Activated B cell treated with CpG ODN at 0.5 μM for 24 hours (primary cell): Measurements from ENCODE around the gene DAZ4. TPM values are rescaled to one million over a fixed set of nuclear protein-coding genes. Genes with fewer than 3 reads are reported as not detected.
"Not testable (repeated sequence)": the region's sequence is repeated elsewhere in the genome, so short reads cannot be mapped to it uniquely, and the experiment has no call there.

Experiments used
- ATAC-seq: fragments of 200-7000 bp; cut with Tn5 transposase; one replicate; pipeline ENCODE4 v1.10.0; 2021; ENCODE audit warnings: low read depth, mild to moderate bottlenecking, moderate library complexity
- CTCF ChIA-PET: fragments of 350-600 bp; sonication (Branson Sonifier 250); formaldehyde crosslinking; loops from one replicate; lab custom pipeline; 2021; ENCODE audit warnings: antibody characterized with exemption; lab: Charles Lee
- POLR2A ChIA-PET: fragments of 350-600 bp; sonication (Branson Sonifier 250); formaldehyde crosslinking; loops from one replicate; lab custom pipeline; 2021; ENCODE audit warnings: antibody characterized with exemption; lab: Charles Lee
- DNase-seq: peaks from one replicate; pipeline ENCODE4 v3.0.0; 2022
- H3K27ac Mint-ChIP-seq: one replicate; pipeline ENCODE4 v1.8.0; 2020; ENCODE audit warnings: mixed read lengths
- H3K27me3 Mint-ChIP-seq: one replicate; pipeline ENCODE4 v1.8.0; 2021; ENCODE audit warnings: mixed read lengths
- H3K36me3 Mint-ChIP-seq: one replicate; pipeline ENCODE4 v1.8.0; 2021; ENCODE audit warnings: low read depth, mixed read lengths
- H3K4me1 Mint-ChIP-seq: one replicate; pipeline ENCODE4 v1.8.0; 2021; ENCODE audit warnings: mixed read lengths
- H3K4me3 Mint-ChIP-seq: one replicate; pipeline ENCODE4 v1.8.0; 2020; ENCODE audit warnings: mild to moderate bottlenecking, mixed read lengths
- H3K9me3 Mint-ChIP-seq: one replicate; pipeline ENCODE4 v1.8.0; 2020; ENCODE audit warnings: mixed read lengths
- intact Hi-C: fragments of 100-400 bp; cut with micrococcal nuclease; formaldehyde crosslinking; loops from one replicate; pipeline ENCODE4 v1.15.1; 2024
- total RNA-seq: library from RNA; stranded (reverse); gene quantifications from 2 replicates; pipeline ENCODE4 v1.2.3, GENCODE V29; 2022

Gene DAZ4
- not detected in 2 replicates for total RNA-seq

GRCh38 chrY:24833619-24834018 is at the start of gene DAZ4:
Gene DAZ4, plus strand, starts transcription at chrY:24833919. Its CDS starts 208 bp downstream, at chrY:24834127.
- H3K27ac Mint-ChIP-seq, CTCF ChIA-PET, ATAC-seq, H3K4me1 Mint-ChIP-seq, POLR2A ChIA-PET, H3K27me3 Mint-ChIP-seq, H3K36me3 Mint-ChIP-seq, H3K4me3 Mint-ChIP-seq, H3K9me3 Mint-ChIP-seq, DNase-seq, intact Hi-C loops: not testable (repeated sequence)

DNA sequence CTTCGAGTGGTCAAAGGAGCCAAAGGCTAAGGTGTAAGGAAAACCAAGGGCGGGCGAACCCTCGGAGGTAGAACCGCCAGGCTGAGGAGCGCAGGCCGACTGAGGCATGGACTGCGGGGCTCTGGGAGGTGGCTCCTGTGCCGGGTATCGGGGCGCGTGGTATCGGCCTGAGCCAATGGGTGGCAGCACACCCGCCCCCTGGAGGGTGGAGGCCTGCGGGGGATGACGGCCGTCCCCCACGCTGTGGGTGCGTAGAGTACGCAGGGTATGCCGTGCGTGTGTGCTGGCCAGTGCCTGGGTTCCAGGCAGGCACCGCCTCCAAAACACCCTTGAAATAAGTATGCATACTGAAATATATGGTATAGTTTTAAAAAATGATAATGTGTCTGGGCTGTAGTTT is 20.4 kb upstream of the DAZ4 start, which contains the start of gene DAZ3:
Gene DAZ3 (minus strand): TSS at position 101 of the 400 bp plus-strand sequence. CDS start 208 bp downstream, outside the sequence.
- CTCF ChIA-PET, DNase-seq, H3K27me3 Mint-ChIP-seq, ATAC-seq, H3K9me3 Mint-ChIP-seq, POLR2A ChIA-PET, H3K4me3 Mint-ChIP-seq, H3K27ac Mint-ChIP-seq, H3K36me3 Mint-ChIP-seq, H3K4me1 Mint-ChIP-seq, intact Hi-C loops: not testable (repeated sequence)

- POLR2A ChIA-PET, CTCF ChIA-PET, DNase-seq, H3K4me3 Mint-ChIP-seq, H3K36me3 Mint-ChIP-seq, H3K27me3 Mint-ChIP-seq, intact Hi-C loops, H3K27ac Mint-ChIP-seq, H3K4me1 Mint-ChIP-seq, H3K9me3 Mint-ChIP-seq, ATAC-seq: not testable (repeated sequence)
Measured at GRCh38 chrY:24821836-24822235, 11.9 kb upstream of the DAZ4 start.

DNA sequence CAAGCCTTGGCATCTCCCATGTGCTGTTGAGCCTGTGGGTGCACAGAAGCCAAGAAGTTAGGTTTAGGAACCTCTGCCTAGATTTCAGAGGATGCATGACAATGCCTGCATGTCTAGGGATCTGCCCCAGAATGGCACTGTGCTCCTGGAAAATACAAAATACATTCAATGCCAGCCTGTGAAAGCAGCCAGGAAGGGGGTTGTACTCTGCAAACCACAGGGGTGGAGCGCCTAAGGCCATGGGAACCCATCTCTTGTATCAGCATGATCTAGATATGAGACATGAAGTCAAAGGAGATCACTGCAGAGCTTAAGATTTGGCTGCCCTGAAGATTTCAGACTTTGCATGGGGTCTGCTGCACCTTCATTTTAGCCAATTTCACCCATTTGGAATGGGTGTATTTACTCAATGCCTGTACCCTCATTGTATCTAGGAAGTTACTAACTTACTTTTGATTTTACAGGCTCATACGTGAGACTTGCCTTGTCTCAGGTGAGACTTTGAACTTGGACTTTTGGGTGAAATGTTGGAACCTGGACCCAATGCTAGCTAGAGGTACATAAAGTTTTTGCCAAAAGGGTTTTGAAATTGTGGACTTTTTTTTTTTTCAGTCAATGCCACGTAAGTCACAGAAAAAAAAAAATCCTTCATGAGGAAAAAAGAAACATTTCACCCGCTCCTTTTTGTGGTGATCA is 9.4 kb upstream of the DAZ4 start:
- intact Hi-C loops, H3K9me3 Mint-ChIP-seq, DNase-seq, H3K36me3 Mint-ChIP-seq, H3K27me3 Mint-ChIP-seq, H3K4me3 Mint-ChIP-seq, H3K4me1 Mint-ChIP-seq, ATAC-seq, CTCF ChIA-PET, H3K27ac Mint-ChIP-seq, POLR2A ChIA-PET: not testable (repeated sequence)

DNA sequence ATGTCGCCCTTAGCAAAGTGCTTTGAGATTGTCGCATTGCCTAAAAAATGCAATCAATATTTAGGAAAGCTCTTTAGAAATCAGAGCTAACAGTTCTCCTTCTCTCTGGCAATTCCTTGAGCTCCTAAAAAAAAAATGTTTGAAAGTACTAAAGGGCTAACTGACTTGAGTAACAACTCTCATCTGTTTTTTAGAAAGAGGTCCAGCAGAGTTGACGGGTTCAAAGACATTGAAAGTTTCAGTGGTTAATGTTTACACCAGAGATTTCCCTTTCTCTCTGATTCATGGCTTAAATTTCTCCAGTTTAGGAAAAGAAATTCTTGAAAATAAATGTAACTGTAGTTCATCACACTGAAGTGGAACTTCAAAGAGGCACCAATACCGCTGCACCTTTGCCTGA is 8.7 kb upstream of the DAZ4 start:
- DNase-seq, H3K4me1 Mint-ChIP-seq, ATAC-seq, H3K27me3 Mint-ChIP-seq, intact Hi-C loops, POLR2A ChIA-PET, H3K27ac Mint-ChIP-seq, H3K4me3 Mint-ChIP-seq, H3K36me3 Mint-ChIP-seq, H3K9me3 Mint-ChIP-seq, CTCF ChIA-PET: not testable (repeated sequence)

Other genes with a start within 250 kb of the DAZ4 start
- gene BPY2B, start 215.9 kb upstream of the DAZ4 start, total RNA-seq, result not detected in 2 replicates
- not detected in 2 replicates for gene DAZ3, start 20.5 kb upstream of the DAZ4 start, total RNA-seq
- not detected in 2 replicates for gene BPY2C, start 218.2 kb downstream of the DAZ4 start, total RNA-seq